HEK293 (cell line): ENCODE data around the gene CHRNE.

ENCODE experiments used
- CTCF ChIA-PET: fragments of 350-600 bp; formaldehyde crosslinking; extraction: SDS; loops from one replicate; lab custom pipeline; 2021; ENCODE audit warnings: antibody characterized with exemption; lab: Yijun Ruan, JAX
- POLR2A ChIA-PET: fragments of 300-600 bp; formaldehyde crosslinking; extraction: SDS; loops from one replicate; lab custom pipeline; 2020; ENCODE audit warnings: antibody characterized with exemption, inconsistent platforms; lab: Yijun Ruan, JAX
- H3K27ac ChIP-seq: fragments of 200-500 bp; sonication (Bioruptor generic); 2 replicates; pipeline ENCODE4 v1.5.1; 2014; ENCODE audit warnings: low read depth, low read length, control low read depth, inconsistent platforms; ENCODE audit errors: extremely low read depth
- H3K36me3 ChIP-seq, 2 experiments: fragments of 200-500 bp in 1 of 2; sonication (Bioruptor generic) in 1 of 2; 1 replicate in 1 of 2; 2 replicates in 1 of 2; pipeline ENCODE4 v1.5.1; 2014 to 2017; ENCODE audit warnings: inconsistent platforms in 2 of 2, low read length in 2 of 2; ENCODE audit not compliant: control insufficient read depth in 2 of 2, insufficient read depth in 1 of 2
- H3K4me1 ChIP-seq: fragments of 200-500 bp; sonication (Bioruptor generic); 2 replicates; pipeline ENCODE4 v1.5.1; 2014; ENCODE audit warnings: mild to moderate bottlenecking, low read length, inconsistent platforms; ENCODE audit not compliant: control insufficient read depth, insufficient read depth
- H3K4me3 ChIP-seq: 2 replicates; pipeline ENCODE4 v1.5.1; 2011; ENCODE audit warnings: low read depth, mild to moderate bottlenecking, control low read depth, low read length, moderate library complexity
- H3K9me3 ChIP-seq: fragments of 200-500 bp; sonication (Bioruptor generic); 2 replicates; pipeline ENCODE4 v1.5.1; 2014; ENCODE audit warnings: low read depth, low read length, inconsistent platforms; ENCODE audit not compliant: control insufficient read depth, insufficient read depth
- AEBP2 ChIP-seq: fragments of 450-650 bp; formaldehyde crosslinking; IDR thresholded peaks from 2 replicates; pipeline ENCODE4 v1.5.1; 2016; ENCODE audit warnings: missing biosample characterization, missing genetic modification characterization, borderline replicate concordance
- BCL11A ChIP-seq: fragments of 450-650 bp; formaldehyde crosslinking; IDR thresholded peaks from 2 replicates; pipeline ENCODE4 v1.5.1; 2016; ENCODE audit warnings: low read depth, missing biosample characterization, missing genetic modification characterization
- KLF1 ChIP-seq: fragments of 450-650 bp; formaldehyde crosslinking; IDR thresholded peaks from 2 replicates; pipeline ENCODE4 v1.5.1; 2016; ENCODE audit warnings: missing biosample characterization, missing genetic modification characterization
- KLF10 ChIP-seq: fragments of 450-650 bp; IDR thresholded peaks from 2 replicates; pipeline ENCODE4 v1.5.1; 2018; ENCODE audit warnings: missing biosample characterization, mild to moderate bottlenecking, missing genetic modification characterization
- KLF17 ChIP-seq: fragments of 450-650 bp; formaldehyde crosslinking; IDR thresholded peaks from 2 replicates; pipeline ENCODE4 v1.5.1; 2016; ENCODE audit warnings: missing biosample characterization, missing genetic modification characterization
- KLF7 ChIP-seq: fragments of 450-650 bp; formaldehyde crosslinking; IDR thresholded peaks from 2 replicates; pipeline ENCODE4 v1.5.1; 2016; ENCODE audit warnings: missing biosample characterization, missing genetic modification characterization, borderline replicate concordance
- KLF8 ChIP-seq: fragments of 450-650 bp; formaldehyde crosslinking; IDR thresholded peaks from 2 replicates; pipeline ENCODE4 v1.5.1; 2016; ENCODE audit warnings: missing biosample characterization, missing genetic modification characterization
- OSR2 ChIP-seq: fragments of 450-650 bp; formaldehyde crosslinking; IDR thresholded peaks from 2 replicates; pipeline ENCODE4 v1.5.1; 2016; ENCODE audit warnings: missing biosample characterization, missing genetic modification characterization
- PATZ1 ChIP-seq: fragments of 450-650 bp; formaldehyde crosslinking; IDR thresholded peaks from 2 replicates; pipeline ENCODE4 v1.5.1; 2016; ENCODE audit warnings: missing biosample characterization, missing genetic modification characterization
- SP3 ChIP-seq: fragments of 450-650 bp; formaldehyde crosslinking; IDR thresholded peaks from 2 replicates; pipeline ENCODE4 v1.5.1; 2016; ENCODE audit warnings: missing biosample characterization, missing genetic modification characterization
- SP7 ChIP-seq: fragments of 450-650 bp; formaldehyde crosslinking; IDR thresholded peaks from 2 replicates; pipeline ENCODE4 v1.5.1; 2016; ENCODE audit warnings: missing biosample characterization, missing genetic modification characterization
- TCF7L2 ChIP-seq: IDR thresholded peaks from 2 replicates; pipeline ENCODE4 v1.6.1; 2011; ENCODE audit warnings: low read depth, mild to moderate bottlenecking, inconsistent platforms, low read length, moderate library complexity, borderline replicate concordance
- ZBTB10 ChIP-seq: fragments of 450-650 bp; formaldehyde crosslinking; IDR thresholded peaks from 2 replicates; pipeline ENCODE4 v1.5.1; 2016; ENCODE audit warnings: missing biosample characterization, missing genetic modification characterization
- ZBTB17 ChIP-seq: fragments of 450-650 bp; formaldehyde crosslinking; IDR thresholded peaks from 2 replicates; pipeline ENCODE4 v1.5.1; 2016; ENCODE audit warnings: missing biosample characterization, missing genetic modification characterization
- ZEB2 ChIP-seq: fragments of 450-650 bp; formaldehyde crosslinking; IDR thresholded peaks from 2 replicates; pipeline ENCODE4 v1.5.1; 2016; ENCODE audit warnings: missing biosample characterization, missing genetic modification characterization
- ZFP37 ChIP-seq: fragments of 450-650 bp; formaldehyde crosslinking; IDR thresholded peaks from 2 replicates; pipeline ENCODE4 v1.5.1; 2016; ENCODE audit warnings: missing biosample characterization, missing genetic modification characterization
- ZFP69B ChIP-seq: fragments of 450-650 bp; formaldehyde crosslinking; IDR thresholded peaks from 2 replicates; pipeline ENCODE4 v1.5.1; 2016; ENCODE audit warnings: missing biosample characterization, missing genetic modification characterization
- ZNF18 ChIP-seq: fragments of 450-650 bp; formaldehyde crosslinking; IDR thresholded peaks from 2 replicates; pipeline ENCODE4 v1.5.1; 2016; ENCODE audit warnings: missing biosample characterization, missing genetic modification characterization
- ZNF394 ChIP-seq: fragments of 450-650 bp; formaldehyde crosslinking; IDR thresholded peaks from 2 replicates; pipeline ENCODE4 v1.5.1; 2016; ENCODE audit warnings: missing biosample characterization, missing genetic modification characterization, mild to moderate bottlenecking, moderate library complexity, borderline replicate concordance
- ZNF501 ChIP-seq: fragments of 450-650 bp; formaldehyde crosslinking; IDR thresholded peaks from 2 replicates; pipeline ENCODE4 v1.5.1; 2016; ENCODE audit warnings: missing biosample characterization, missing genetic modification characterization
- ZNF529 ChIP-seq: fragments of 450-650 bp; formaldehyde crosslinking; IDR thresholded peaks from 2 replicates; pipeline ENCODE4 v1.5.1; 2017; ENCODE audit warnings: missing genetic modification characterization, missing biosample characterization; ENCODE audit not compliant: insufficient replicate concordance
- ZNF600 ChIP-seq: fragments of 450-650 bp; formaldehyde crosslinking; IDR thresholded peaks from 2 replicates; pipeline ENCODE4 v1.5.1; 2016; ENCODE audit warnings: missing biosample characterization, missing genetic modification characterization
- ZNF692 ChIP-seq: fragments of 450-650 bp; formaldehyde crosslinking; IDR thresholded peaks from 2 replicates; pipeline ENCODE4 v1.5.1; 2016; ENCODE audit warnings: missing biosample characterization, missing genetic modification characterization

Gene CHRNE

GRCh38 chr17:4945176-4945943, 42.5 kb upstream of the CHRNE start:
- peaks cover 19% of the 10 kb centered on the region for H3K4me1 ChIP-seq
- POLR2A ChIA-PET, result interaction anchor here (0.6 to 17.9 kb wide), 6 partner anchors 11 to 77 kb away, joined by 3 to 358 read pairs (median 6); partner anchors contain the start of genes GP1BA and SPAG7
- H3K4me3 ChIP-seq, result no peak overlapping the region
- no peaks in the 10 kb centered on the region for H3K9me3 ChIP-seq
- CTCF ChIA-PET, result interaction anchor here (1.0 to 2.5 kb wide), 5 partner anchors 36 to 146 kb away, joined by 3 to 11 read pairs (median 4); partner anchors contain the start of genes CAMTA2 and CHRNE
- H3K27ac ChIP-seq, result peak overlapping the region; percentile 99
- peaks cover 38 to 60% of the 10 kb centered on the region in 2 experiments for H3K36me3 ChIP-seq
- peak; percentile 33; the same call in 1 of the 2 replicates for TF ChIP-seq ZNF692 (tag by site-specific recombination)
- TF ChIP-seq SP7, result peak; percentile 78
- TF ChIP-seq ZNF600, result peak; percentile 87
- no peak for TF ChIP-seq ZNF18 (tag by site-specific recombination)
- TF ChIP-seq ZNF529, result no peak
- TF ChIP-seq KLF10 (tag by site-specific recombination), result peak; percentile 89
- peak; percentile 93 for TF ChIP-seq KLF1 (tag by site-specific recombination)
- 0 out of 2 replicates have a peak, but pooled peaks have one; percentile 40 for TF ChIP-seq ZNF501 (tag by site-specific recombination)
- TF ChIP-seq OSR2 (tag by site-specific recombination), result peak; percentile 93
- peak; percentile 29; the same call in 1 of the 2 replicates for TF ChIP-seq ZFP69B (tag by site-specific recombination)
- TF ChIP-seq SP3 (tag by site-specific recombination), result peak; percentile 58; the same call in 1 of the 2 replicates
- no peak for TF ChIP-seq AEBP2 (tag by site-specific recombination)
- TF ChIP-seq PATZ1, result peak; percentile 95
- peak; percentile 58; the same call in 1 of the 2 replicates for TF ChIP-seq BCL11A (tag by site-specific recombination)
- peak; percentile 54; the same call in 1 of the 2 replicates for TF ChIP-seq KLF7 (tag by site-specific recombination)
- peak; percentile 82 for TF ChIP-seq ZBTB17 (tag by site-specific recombination)
- peak; percentile 13; the same call in 1 of the 2 replicates for TF ChIP-seq ZBTB10 (tag by site-specific recombination)
- peak; percentile 69 for TF ChIP-seq KLF17 (tag by site-specific recombination)
- TF ChIP-seq ZNF394 (tag by site-specific recombination), result no peak; the same call in 1 of the 2 replicates
- TF ChIP-seq KLF8 (tag by site-specific recombination), result peak; percentile 97
- peak; percentile 80 for TF ChIP-seq ZEB2 (tag by site-specific recombination)
- no peak for TF ChIP-seq TCF7L2
- TF ChIP-seq ZFP37 (tag by site-specific recombination), result 0 out of 2 replicates have a peak, but pooled peaks have one; percentile 23
